Esophagus squamous epithelium (tissue), 5 donors: Measurements from ENCODE around the gene STUB1. TPM values are rescaled to one million over a fixed set of nuclear protein-coding genes. Genes with fewer than 3 reads are reported as not detected.
A peak's percentile ranks its signal among the peaks of the same experiment; 100 is the strongest.

Experiments
- DNase-seq: peaks from one replicate; lab custom pipeline; 2025; lab: John Stamatoyannopoulos, UW
- H3K27ac ChIP-seq, 4 donors: fragments of 200-600 bp; sonication (generic); one replicate each; pipeline ENCODE4 v1.5.1; 2016 to 2019; ENCODE audit warnings: mild to moderate bottlenecking in 1 of 4
- H3K27me3 ChIP-seq, 4 donors: fragments of 200-600 bp; sonication (generic); 1 replicate in 3 of 4; 2 replicates in 1 of 4; pipeline versions ENCODE4 v1.5.1 to v1.6.0; 2017 to 2021; ENCODE audit warnings: antibody characterized with exemption in 1 of 4
- H3K36me3 ChIP-seq, 3 donors: fragments of 200-600 bp; sonication (generic); one replicate each; pipeline ENCODE4 v1.5.1; 2016 to 2019
- H3K4me1 ChIP-seq, 3 donors: fragments of 200-600 bp; sonication (generic); one replicate each; pipeline ENCODE4 v1.5.1; 2017 to 2019
- H3K4me3 ChIP-seq, 4 donors: fragments of 200-600 bp; sonication (generic); 1 replicate in 3 of 4; 2 replicates in 1 of 4; pipeline ENCODE4 v1.5.1; 2016 to 2019; ENCODE audit warnings: mild to moderate bottlenecking in 2 of 4, moderate library complexity in 1 of 4
- H3K9me3 ChIP-seq, 3 donors: fragments of 200-600 bp; sonication (generic); one replicate each; pipeline ENCODE4 v1.5.1; 2016 to 2019
- CTCF ChIP-seq, 6 experiments: fragments of 450-650 bp in 4 of 6; fragments of 200-600 bp in 2 of 6; sonication (generic) in 2 of 6; IDR thresholded peaks; one replicate each; pipeline ENCODE4 v1.5.1; 2016 to 2019; ENCODE audit warnings: antibody characterized with exemption in 6 of 6, mild to moderate bottlenecking in 4 of 6, moderate library complexity in 4 of 6
- POLR2A ChIP-seq, 4 donors: fragments of 450-650 bp; IDR thresholded peaks; one replicate each; pipeline ENCODE4 v1.6.1; 2017; ENCODE audit warnings: antibody characterized with exemption in 4 of 4, mild to moderate bottlenecking in 4 of 4, moderate library complexity in 3 of 4
- WGBS, 2 donors: methylation state at CpG; one replicate each; pipeline ENCODE4 v1.1.5; 2018; 5-methylcytosine and 5-hydroxymethylcytosine counted together
- intact Hi-C: fragments of 100-400 bp; cut with DNase I; formaldehyde crosslinking; loops from one replicate; pipeline ENCODE4 v1.15.0; 2022
- total RNA-seq, 4 donors: library from RNA; depleted of rRNA; stranded (reverse); fragments of >200 nt; gene quantifications; one replicate each; pipeline ENCODE4 v1.1.0, GENCODE V29; 2016
- donor health status: DM: yes; HTN: yes; CAD: no.

Gene STUB1
- total RNA-seq, 4 donors from 2014 or later = 102 to 148 (median 120) TPM

- no peaks in the 10 kb centered on the region for H3K9me3 ChIP-seq
- WGBS, 2 donors = 39% methylated on average over 6 of the region's 43 CpGs; no CpG with 5 or more reads in 1 of the 2 donors
- H3K27me3 ChIP-seq = no peaks in the 10 kb centered on the region
- TF ChIP-seq CTCF (IDR thresholded peaks at IDR 0.05) = peak in 5 of 6 experiments; percentile 37 to 64 (median 54)
- TF ChIP-seq POLR2A (IDR thresholded peaks at IDR 0.05) = peak in 1 of 4 donors; percentile 20
- H3K27ac ChIP-seq = peak overlapping the region; percentile 49 to 88 (median 67)
- H3K4me1 ChIP-seq = peaks cover 10 to 18% (median 13%) of the 10 kb centered on the region in 3 donors
- no peak for DNase-seq
- H3K4me3 ChIP-seq = peak overlapping the region in 3 of 4 donors; percentile 25 to 59 (median 27)
- H3K36me3 ChIP-seq = peaks cover 0 to 44% (median 5%) of the 10 kb centered on the region in 3 donors
- intact Hi-C loops = loop anchor here (10.0 kb wide), 1 partner anchor 76 kb away; no protein-coding TSS in a partner anchor
These were observed 19.6 kb upstream of the STUB1 start for GRCh38 chr16:660459-661183.

- Histone ChIP-seq H3K4me1 (peaks cover 10 to 18% (median 13%) of the 10 kb centered on the region in 3 donors), H3K36me3 (peaks cover 0 to 37% (median 5%) of the 10 kb centered on the region in 3 donors), H3K27ac (peak overlapping the region; percentile 11 to 79 (median 62)), H3K27me3 (no peaks in the 10 kb centered on the region), H3K9me3 (no peaks in the 10 kb centered on the region), H3K4me3 (peak overlapping the region in 2 of 4 donors; percentile 25 to 59)
- 40 to 80% methylated on average over 3 to 14 of the region's 35 CpGs for WGBS, 2 donors
- intact Hi-C loops = loop anchor here (10.0 kb wide), 1 partner anchor 77 kb away; no protein-coding TSS in a partner anchor
- DNase-seq = no peak
- TF ChIP-seq CTCF (IDR thresholded peaks at IDR 0.05) = no peak
- TF ChIP-seq POLR2A (IDR thresholded peaks at IDR 0.05) = no peak
These were observed 18.9 kb upstream of the STUB1 start for GRCh38 chr16:661184-661821.

GRCh38 chr16:662095-662494, 18.1 kb upstream of the STUB1 start:
- Histone ChIP-seq H3K9me3 (no peaks in the 10 kb centered on the region), H3K36me3 (peaks cover 0 to 29% (median 0%) of the 10 kb centered on the region in 3 donors), H3K27ac (no peak overlapping the region), H3K27me3 (no peaks in the 10 kb centered on the region), H3K4me3 (no peak overlapping the region), H3K4me1 (peaks cover 11 to 23% (median 13%) of the 10 kb centered on the region in 3 donors)
- TF ChIP-seq CTCF (IDR thresholded peaks at IDR 0.05) = no peak
- TF ChIP-seq POLR2A (IDR thresholded peaks at IDR 0.05) = no peak
- DNase-seq = no peak
- intact Hi-C loops = loop anchor here (10.0 kb wide), 1 partner anchor 77 kb away; no protein-coding TSS in a partner anchor
- no CpG with 5 or more reads among the region's 19 CpGs for WGBS, 2 donors

- H3K4me3 ChIP-seq = no peak overlapping the region
- no peak overlapping the region for H3K27ac ChIP-seq
- intact Hi-C loops = loop anchor here (10.0 kb wide), 1 partner anchor 78 kb away; no protein-coding TSS in a partner anchor
- H3K9me3 ChIP-seq = no peaks in the 10 kb centered on the region
- H3K4me1 ChIP-seq = peaks cover 16 to 28% (median 18%) of the 10 kb centered on the region in 3 donors
- TF ChIP-seq POLR2A (IDR thresholded peaks at IDR 0.05) (no peak), CTCF (IDR thresholded peaks at IDR 0.05) (no peak)
- no peaks in the 10 kb centered on the region for H3K27me3 ChIP-seq
- 94 to 100% methylated on average over 1 to 18 of the region's 21 CpGs for WGBS, 2 donors
- DNase-seq = no peak
- peaks cover 0 to 24% (median 0%) of the 10 kb centered on the region in 3 donors for H3K36me3 ChIP-seq
These were observed 17.6 kb upstream of the STUB1 start for GRCh38 chr16:662597-662996.
